CD4-positive, alpha-beta T cell treated with Interleukin-6 for 4 hours (primary cell): Measurements from ENCODE around the gene LRP6.

Source experiments
- DNase-seq: peaks from one replicate; pipeline ENCODE4 v3.0.0-alpha.2; 2020; ENCODE audit warnings: mixed read lengths

Gene LRP6

GRCh38 chr12:12069821-12070548 is 196.9 kb downstream of the LRP6 start:
- no peak for DNase-seq

- no peak for DNase-seq
Observed at GRCh38 chr12:12068751-12069150, 198.1 kb downstream of the LRP6 start.
